GM23338 (cell line): ENCODE data around the gene GPX8. TPM values are rescaled to one million over a fixed set of nuclear protein-coding genes. Genes with fewer than 3 reads are reported as not detected.

ENCODE experiments used
- ATAC-seq: fragments of 200-7000 bp; cut with Tn5 transposase; 3 replicates; pipeline ENCODE4 v1.9.1; 2020
- DNase-seq: peaks from one replicate; pipeline ENCODE4 v3.0.0-alpha.2; 2015; ENCODE audit warnings: low spot score
- H2AFZ ChIP-seq: fragments of 200-600 bp; sonication (generic); 2 replicates; pipeline ENCODE4 v1.8.0; 2016; ENCODE audit warnings: antibody characterized with exemption, mild to moderate bottlenecking, moderate library complexity
- H3F3A ChIP-seq: fragments of 200-600 bp; sonication (generic); replicated peaks from 2 replicates; pipeline ENCODE4 v1.8.0; 2017; ENCODE audit warnings: antibody characterized with exemption, mixed run types, low read depth
- H3K27ac ChIP-seq: fragments of 200-600 bp; sonication (generic); 2 replicates; pipeline ENCODE4 v1.6.1; 2016; ENCODE audit warnings: low read depth
- H3K27me3 ChIP-seq: fragments of 200-600 bp; sonication (generic); 2 replicates; pipeline ENCODE4 v1.8.0; 2016; ENCODE audit warnings: mild to moderate bottlenecking, mixed run types, moderate library complexity; ENCODE audit not compliant: insufficient read depth
- H3K36me3 ChIP-seq: fragments of 200-600 bp; sonication (generic); 2 replicates; pipeline ENCODE4 v1.8.0; 2016; ENCODE audit warnings: mild to moderate bottlenecking; ENCODE audit not compliant: insufficient read depth
- H3K4me1 ChIP-seq: fragments of 200-600 bp; sonication (generic); 2 replicates; pipeline ENCODE4 v1.8.0; 2016; ENCODE audit warnings: mild to moderate bottlenecking, moderate library complexity; ENCODE audit not compliant: insufficient read depth
- H3K4me2 ChIP-seq: fragments of 200-600 bp; sonication (generic); 2 replicates; pipeline ENCODE4 v1.7.1; 2017; ENCODE audit warnings: mixed run types
- H3K4me3 ChIP-seq: fragments of 200-600 bp; sonication (generic); 2 replicates; pipeline ENCODE4 v1.6.1; 2016; ENCODE audit warnings: mixed run types
- H3K79me2 ChIP-seq: fragments of 200-600 bp; sonication (generic); replicated peaks from 2 replicates; pipeline ENCODE4 v1.8.0; 2017; ENCODE audit warnings: mild to moderate bottlenecking; ENCODE audit not compliant: insufficient read depth
- H3K9me2 ChIP-seq: fragments of 200-600 bp; sonication (generic); 2 replicates; pipeline ENCODE4 v1.8.0; 2017; ENCODE audit not compliant: insufficient read depth
- H4K20me1 ChIP-seq: fragments of 200-600 bp; sonication (generic); replicated peaks from 2 replicates; pipeline ENCODE4 v1.8.0; 2017; ENCODE audit warnings: mild to moderate bottlenecking; ENCODE audit not compliant: insufficient read depth
- H3K27ac Mint-ChIP-seq: 2 replicates; pipeline ENCODE4 v1.8.0; 2020; ENCODE audit warnings: inconsistent platforms, mild to moderate bottlenecking, moderate library complexity, mixed read lengths
- H3K27me3 Mint-ChIP-seq: 3 replicates; pipeline ENCODE4 v1.8.0; 2022; ENCODE audit warnings: low read depth, mild to moderate bottlenecking, moderate library complexity, mixed read lengths, inconsistent platforms; ENCODE audit not compliant: insufficient read depth, poor library complexity
- H3K36me3 Mint-ChIP-seq: 3 replicates; pipeline ENCODE4 v1.8.0; 2021; ENCODE audit warnings: low read depth, mild to moderate bottlenecking, inconsistent platforms, moderate library complexity, mixed read lengths
- H3K4me1 Mint-ChIP-seq: 3 replicates; pipeline ENCODE4 v1.8.0; 2020; ENCODE audit warnings: mild to moderate bottlenecking, inconsistent platforms, mixed read lengths
- H3K4me3 Mint-ChIP-seq: 3 replicates; pipeline ENCODE4 v1.8.0; 2021; ENCODE audit warnings: moderate library complexity, mild to moderate bottlenecking, inconsistent platforms, mixed read lengths
- H3K9me3 Mint-ChIP-seq: 3 replicates; pipeline ENCODE4 v1.8.0; 2020; ENCODE audit warnings: moderate library complexity, mild to moderate bottlenecking, inconsistent platforms, mixed read lengths
- CREB1 ChIP-seq: fragments of 250-450 bp; sonication (Bioruptor Pico); IDR thresholded peaks from 2 replicates; pipeline ENCODE4 v1.5.0; 2020; ENCODE audit warnings: low read depth, mild to moderate bottlenecking, moderate library complexity
- EZH2 ChIP-seq: fragments of 200-600 bp; sonication (generic); IDR thresholded peaks from one replicate; pipeline ENCODE4 v1.8.0; 2017; ENCODE audit warnings: antibody characterized with exemption, mild to moderate bottlenecking, low read depth; ENCODE audit not compliant: unreplicated experiment
- POLR2AphosphoS5 ChIP-seq: IDR thresholded peaks from 2 replicates; pipeline ENCODE4 v1.6.1; 2016; ENCODE audit warnings: antibody characterized with exemption, low read depth
- STAT1 ChIP-seq: IDR thresholded peaks from one replicate; pipeline ENCODE4 v1.6.1; 2016; ENCODE audit warnings: antibody characterized with exemption; ENCODE audit not compliant: unreplicated experiment
- ZNF114 ChIP-seq: fragments of 250-450 bp; sonication (Bioruptor Pico); IDR thresholded peaks from 2 replicates; pipeline ENCODE4 v1.5.0; 2020; ENCODE audit warnings: mild to moderate bottlenecking, moderate library complexity
- ZNF331 ChIP-seq: fragments of 250-450 bp; sonication (Bioruptor Pico); IDR thresholded peaks from 2 replicates; pipeline ENCODE4 v1.5.0; 2020; ENCODE audit warnings: low read depth, mild to moderate bottlenecking, moderate library complexity
- long read RNA-seq: library from polyadenylated mRNA; unstranded; transcript quantifications from one replicate; pipeline ENCODE4 v2.0.0, GENCODE V29; 2020; ENCODE audit not compliant: unreplicated experiment
- polyA plus RNA-seq: library from polyadenylated mRNA; unstranded; fragments of >200 nt; fragmentation: Nextera tagmentation; extraction: Ambion mirVana; gene quantifications from 2 replicates; pipeline ENCODE4 v1.2.1, GENCODE V29; 2016
- total RNA-seq: library from RNA; depleted of rRNA; stranded (reverse); fragments of >200 nt; shearing (Covaris generic); gene quantifications from 2 replicates; pipeline ENCODE4 v1.2.3, GENCODE V29; 2014; rRNA removed
- TF ChIP-seq, protein P1 (sequence below), 2 experiments: fragments of 200-600 bp in 1 of 2; sonication (generic) in 1 of 2; conservative IDR thresholded peaks; 2 replicates each; pipeline versions ENCODE4 v1.5.1 to v1.6.1; 2016 to 2017; ENCODE audit warnings: antibody characterized with exemption in 2 of 2, low read depth in 2 of 2, mild to moderate bottlenecking in 2 of 2, moderate library complexity in 1 of 2
- TF ChIP-seq, protein P2 (sequence below): IDR thresholded peaks from 2 replicates; pipeline ENCODE4 v1.6.1; 2016; ENCODE audit warnings: antibody characterized with exemption

GPX8 gene, protein sequence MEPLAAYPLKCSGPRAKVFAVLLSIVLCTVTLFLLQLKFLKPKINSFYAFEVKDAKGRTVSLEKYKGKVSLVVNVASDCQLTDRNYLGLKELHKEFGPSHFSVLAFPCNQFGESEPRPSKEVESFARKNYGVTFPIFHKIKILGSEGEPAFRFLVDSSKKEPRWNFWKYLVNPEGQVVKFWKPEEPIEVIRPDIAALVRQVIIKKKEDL
- 52.1 and 64.4 TPM in 2 replicates for total RNA-seq
- 59.1 and 66.1 TPM in 2 replicates for polyA plus RNA-seq
- long read RNA-seq, transcript GPX8-205 (4 exons, 3,422 nt) = minor isoform, 11 of 48 reads
- long read RNA-seq, transcript GPX8-203 (3 exons, 1,411 nt) = major isoform, 28 of 48 reads
- long read RNA-seq, partial matches to known transcripts = 0 of 48 reads
- long read RNA-seq, other reads (novel, unspliced or antisense) = 5 of 48 reads

DNA sequence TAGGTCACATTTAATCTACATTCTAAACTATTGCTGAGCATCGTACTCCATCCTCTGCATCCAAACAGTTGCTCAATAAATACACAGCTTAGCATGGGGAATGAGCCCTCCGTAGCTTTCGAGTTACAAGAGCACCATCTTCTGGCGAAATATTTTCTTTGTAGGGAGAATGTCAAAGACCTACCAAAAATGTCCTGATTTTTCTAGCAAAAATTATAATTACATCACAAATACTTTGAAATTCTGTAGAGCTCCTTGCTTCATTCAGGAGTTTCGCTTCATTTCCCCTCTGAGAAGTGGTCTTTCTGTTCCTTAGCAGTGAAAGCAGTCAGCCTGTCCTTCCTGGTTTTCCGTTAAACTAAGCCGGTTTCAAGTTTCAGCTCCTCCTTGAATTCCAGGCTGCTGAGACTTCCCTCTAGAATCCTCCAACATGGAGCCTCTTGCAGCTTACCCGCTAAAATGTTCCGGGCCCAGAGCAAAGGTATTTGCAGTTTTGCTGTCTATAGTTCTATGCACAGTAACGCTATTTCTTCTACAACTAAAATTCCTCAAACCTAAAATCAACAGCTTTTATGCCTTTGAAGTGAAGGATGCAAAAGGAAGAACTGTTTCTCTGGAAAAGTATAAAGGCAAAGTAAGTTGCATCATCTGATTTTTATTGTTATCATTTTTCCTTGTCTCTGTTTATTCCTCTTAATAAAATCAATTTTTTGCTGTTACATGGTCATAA is at the start of gene GPX8:
TSS of gene GPX8 (plus strand) at position 409 of the 730 bp plus-strand sequence. CDS start at position 431, 22 bp downstream.
- Histone ChIP-seq H3K9me2 (no peaks in the 10 kb centered on the region), H3K27me3 (no peaks in the 10 kb centered on the region), H3K4me3 (peak within 1 kb of the TSS; percentile 69), H3K79me2 (peaks cover 22% of the 10 kb centered on the region), H3F3A (no peaks in the 10 kb centered on the region), H3K27ac (peak within 1 kb of the TSS; percentile 45; the same call in 1 of the 2 replicates), H3K4me2 (peak within 1 kb of the TSS; percentile 78), H2AFZ (peak within 1 kb of the TSS; percentile 19; the same call in 1 of the 2 replicates), H4K20me1 (peaks cover 4% of the 10 kb centered on the region; the same call in 1 of the 2 replicates), H3K4me1 (no peaks in the 10 kb centered on the region), H3K36me3 (peaks cover 19% of the 10 kb centered on the region; the same call in 1 of the 2 replicates)
- TF ChIP-seq POLR2AphosphoS5 (peak; percentile 87), ZNF114 (no peak)
- TF ChIP-seq, protein P1, sequence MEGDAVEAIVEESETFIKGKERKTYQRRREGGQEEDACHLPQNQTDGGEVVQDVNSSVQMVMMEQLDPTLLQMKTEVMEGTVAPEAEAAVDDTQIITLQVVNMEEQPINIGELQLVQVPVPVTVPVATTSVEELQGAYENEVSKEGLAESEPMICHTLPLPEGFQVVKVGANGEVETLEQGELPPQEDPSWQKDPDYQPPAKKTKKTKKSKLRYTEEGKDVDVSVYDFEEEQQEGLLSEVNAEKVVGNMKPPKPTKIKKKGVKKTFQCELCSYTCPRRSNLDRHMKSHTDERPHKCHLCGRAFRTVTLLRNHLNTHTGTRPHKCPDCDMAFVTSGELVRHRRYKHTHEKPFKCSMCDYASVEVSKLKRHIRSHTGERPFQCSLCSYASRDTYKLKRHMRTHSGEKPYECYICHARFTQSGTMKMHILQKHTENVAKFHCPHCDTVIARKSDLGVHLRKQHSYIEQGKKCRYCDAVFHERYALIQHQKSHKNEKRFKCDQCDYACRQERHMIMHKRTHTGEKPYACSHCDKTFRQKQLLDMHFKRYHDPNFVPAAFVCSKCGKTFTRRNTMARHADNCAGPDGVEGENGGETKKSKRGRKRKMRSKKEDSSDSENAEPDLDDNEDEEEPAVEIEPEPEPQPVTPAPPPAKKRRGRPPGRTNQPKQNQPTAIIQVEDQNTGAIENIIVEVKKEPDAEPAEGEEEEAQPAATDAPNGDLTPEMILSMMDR (conservative IDR thresholded peaks at IDR 0.05; ENCODE audit: low read depth in 2 of 2) = peak; percentile 77 to 99
- Mint-ChIP-seq H3K9me3 (peaks cover 2% of the 10 kb centered on the region; the same call in 2 of the 3 replicates), H3K4me1 (no peaks in the 10 kb centered on the region; the same call in 2 of the 3 replicates), H3K27ac (peak within 1 kb of the TSS; percentile 99), H3K27me3 (peaks cover 2% of the 10 kb centered on the region), H3K4me3 (peak within 1 kb of the TSS; percentile 96), H3K36me3 (peaks cover 22% of the 10 kb centered on the region; the same call in 2 of the 3 replicates)
- peak; percentile 97 for ATAC-seq
- peak; percentile 89 for DNase-seq

DNA sequence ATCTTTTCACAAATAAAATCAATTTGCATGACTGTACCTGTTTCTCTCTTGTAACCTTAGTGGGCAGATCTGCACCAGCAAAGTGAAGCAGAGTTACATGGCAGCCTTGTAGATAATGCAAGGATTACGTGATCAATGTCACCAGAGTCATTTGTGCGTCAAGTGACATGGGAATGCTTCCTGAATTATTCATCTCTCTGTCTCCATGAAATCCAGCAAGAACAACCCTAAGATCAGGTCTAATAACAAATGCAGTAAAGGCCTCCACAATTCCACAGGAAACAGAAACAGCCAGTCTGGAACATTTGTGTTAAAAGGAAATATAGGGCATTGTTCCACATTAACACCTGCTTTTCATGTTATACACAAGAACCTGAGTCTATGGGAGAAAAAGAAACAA is 49.8 kb upstream of the GPX8 start:
- no peak for ATAC-seq
- Histone ChIP-seq H3K4me1 (peaks cover 15% of the 10 kb centered on the region), H3K4me3 (no peak overlapping the region), H3K79me2 (no peaks in the 10 kb centered on the region), H3K36me3 (no peaks in the 10 kb centered on the region), H4K20me1 (no peaks in the 10 kb centered on the region), H3K9me2 (0 out of 2 replicates have a peak, but pooled peaks cover 2% of the 10 kb centered on the region), H3F3A (no peaks in the 10 kb centered on the region), H3K4me2 (peak overlapping the region; percentile 65), H3K27me3 (no peaks in the 10 kb centered on the region), H2AFZ (peak overlapping the region; percentile 98), H3K27ac (0 out of 2 replicates have a peak overlapping the region, but pooled peaks have one; percentile 21)
- no peaks in the 10 kb centered on the region for H3K9me3 Mint-ChIP-seq
- no peaks in the 10 kb centered on the region for H3K36me3 Mint-ChIP-seq
- DNase-seq = no peak
- peak overlapping the region; percentile 29; the same call in 1 of the 2 replicates for H3K27ac Mint-ChIP-seq
- H3K4me1 Mint-ChIP-seq = peaks cover 10% of the 10 kb centered on the region
- H3K4me3 Mint-ChIP-seq = no peak overlapping the region
- H3K27me3 Mint-ChIP-seq = peaks cover 4% of the 10 kb centered on the region
- TF ChIP-seq POLR2AphosphoS5 = no peak
- TF ChIP-seq ZNF331 (CRISPR knock-in tag) = no peak
- TF ChIP-seq, protein P1 (conservative IDR thresholded peaks at IDR 0.05; ENCODE audit: low read depth in 2 of 2) = no peak
- no peak for TF ChIP-seq EZH2
- TF ChIP-seq, protein P2, sequence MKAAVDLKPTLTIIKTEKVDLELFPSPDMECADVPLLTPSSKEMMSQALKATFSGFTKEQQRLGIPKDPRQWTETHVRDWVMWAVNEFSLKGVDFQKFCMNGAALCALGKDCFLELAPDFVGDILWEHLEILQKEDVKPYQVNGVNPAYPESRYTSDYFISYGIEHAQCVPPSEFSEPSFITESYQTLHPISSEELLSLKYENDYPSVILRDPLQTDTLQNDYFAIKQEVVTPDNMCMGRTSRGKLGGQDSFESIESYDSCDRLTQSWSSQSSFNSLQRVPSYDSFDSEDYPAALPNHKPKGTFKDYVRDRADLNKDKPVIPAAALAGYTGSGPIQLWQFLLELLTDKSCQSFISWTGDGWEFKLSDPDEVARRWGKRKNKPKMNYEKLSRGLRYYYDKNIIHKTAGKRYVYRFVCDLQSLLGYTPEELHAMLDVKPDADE = no peak
- no peak for TF ChIP-seq CREB1 (CRISPR knock-in tag)
- TF ChIP-seq STAT1 = no peak
